ENCODE results near the gene OXNAD1. TPM values are rescaled to one million over a fixed set of nuclear protein-coding genes. Genes with fewer than 3 reads are reported as not detected.
A peak's percentile ranks its signal among the peaks of the same experiment; 100 is the strongest.

OXNAD1 gene
- total RNA-seq, 4 donors from 2014 or later: 10.3 to 17.8 (median 13.3) TPM

- H3K27ac ChIP-seq: no peak overlapping the region
- peaks cover 40% of the 10 kb centered on the region for H3K4me1 ChIP-seq
- no peaks in the 10 kb centered on the region for H3K9me3 ChIP-seq
These were observed 2.8 kb upstream of the OXNAD1 start for GRCh38 chr3:16262174-16262573.

GRCh38 chr3:16264174-16264707, 771 bp upstream of the OXNAD1 start:
- Histone ChIP-seq H3K4me3 (peak overlapping the region; percentile 57), H3K4me1 (peaks cover 50% of the 10 kb centered on the region), H3K27me3 (no peaks in the 10 kb centered on the region), H3K27ac (peak overlapping the region; percentile 92), H3K36me3 (peaks cover 18% of the 10 kb centered on the region), H3K9me3 (no peaks in the 10 kb centered on the region)
- no peak for DNase-seq (ENCODE audit: low spot score in 2 of 2)
- TF ChIP-seq EP300 (IDR thresholded peaks at IDR 0.05) (no peak), POLR2A (IDR thresholded peaks at IDR 0.05) (no peak), POLR2AphosphoS5 (IDR thresholded peaks at IDR 0.05) (no peak)
- TF ChIP-seq, protein P1, sequence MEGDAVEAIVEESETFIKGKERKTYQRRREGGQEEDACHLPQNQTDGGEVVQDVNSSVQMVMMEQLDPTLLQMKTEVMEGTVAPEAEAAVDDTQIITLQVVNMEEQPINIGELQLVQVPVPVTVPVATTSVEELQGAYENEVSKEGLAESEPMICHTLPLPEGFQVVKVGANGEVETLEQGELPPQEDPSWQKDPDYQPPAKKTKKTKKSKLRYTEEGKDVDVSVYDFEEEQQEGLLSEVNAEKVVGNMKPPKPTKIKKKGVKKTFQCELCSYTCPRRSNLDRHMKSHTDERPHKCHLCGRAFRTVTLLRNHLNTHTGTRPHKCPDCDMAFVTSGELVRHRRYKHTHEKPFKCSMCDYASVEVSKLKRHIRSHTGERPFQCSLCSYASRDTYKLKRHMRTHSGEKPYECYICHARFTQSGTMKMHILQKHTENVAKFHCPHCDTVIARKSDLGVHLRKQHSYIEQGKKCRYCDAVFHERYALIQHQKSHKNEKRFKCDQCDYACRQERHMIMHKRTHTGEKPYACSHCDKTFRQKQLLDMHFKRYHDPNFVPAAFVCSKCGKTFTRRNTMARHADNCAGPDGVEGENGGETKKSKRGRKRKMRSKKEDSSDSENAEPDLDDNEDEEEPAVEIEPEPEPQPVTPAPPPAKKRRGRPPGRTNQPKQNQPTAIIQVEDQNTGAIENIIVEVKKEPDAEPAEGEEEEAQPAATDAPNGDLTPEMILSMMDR (IDR thresholded peaks at IDR 0.05): no peak
- under 1% methylated on average over 21 of the region's 21 CpGs for WGBS

More at GRCh38 chr3:16262174-16262573, 2.8 kb upstream of the OXNAD1 start:
- H3K4me3 ChIP-seq: no peak overlapping the region
- WGBS: 86% methylated on average over 4 of the region's 4 CpGs
- no peak for TF ChIP-seq POLR2A (IDR thresholded peaks at IDR 0.05)
- TF ChIP-seq, protein P1 (IDR thresholded peaks at IDR 0.05): no peak
- no peak for TF ChIP-seq POLR2AphosphoS5 (IDR thresholded peaks at IDR 0.05)
- TF ChIP-seq EP300 (IDR thresholded peaks at IDR 0.05): no peak
- H3K36me3 ChIP-seq: peaks cover 23% of the 10 kb centered on the region
- no peak for DNase-seq (ENCODE audit: low spot score in 2 of 2)
- no peaks in the 10 kb centered on the region for H3K27me3 ChIP-seq

GRCh38 chr3:16265455-16265786, 409 bp downstream of the OXNAD1 start:
- WGBS: under 1% methylated on average over 6 of the region's 6 CpGs
- no peak for DNase-seq (ENCODE audit: low spot score in 2 of 2)
- peaks cover 50% of the 10 kb centered on the region for H3K4me1 ChIP-seq

GRCh38 chr3:16266714-16267113, 1.7 kb downstream of the OXNAD1 start:
- Histone ChIP-seq H3K27ac (no peak overlapping the region), H3K4me3 (no peak overlapping the region), H3K36me3 (peaks cover 14% of the 10 kb centered on the region), H3K27me3 (no peaks in the 10 kb centered on the region), H3K9me3 (no peaks in the 10 kb centered on the region), H3K4me1 (peaks cover 50% of the 10 kb centered on the region)
- no peak for DNase-seq (ENCODE audit: low spot score in 2 of 2)
- WGBS: 63% methylated on average over 3 of the region's 3 CpGs
- TF ChIP-seq POLR2A (IDR thresholded peaks at IDR 0.05) (no peak), EP300 (IDR thresholded peaks at IDR 0.05) (no peak), POLR2AphosphoS5 (IDR thresholded peaks at IDR 0.05) (no peak)
- TF ChIP-seq, protein P1 (IDR thresholded peaks at IDR 0.05): no peak

More at GRCh38 chr3:16265455-16265786, 409 bp downstream of the OXNAD1 start:
- H3K36me3 ChIP-seq: peaks cover 6% of the 10 kb centered on the region
- H3K4me3 ChIP-seq: peak overlapping the region; percentile 57
- peak overlapping the region; percentile 92 for H3K27ac ChIP-seq
- H3K9me3 ChIP-seq: no peaks in the 10 kb centered on the region
- H3K27me3 ChIP-seq: no peaks in the 10 kb centered on the region
- TF ChIP-seq, protein P1 (IDR thresholded peaks at IDR 0.05): no peak
- TF ChIP-seq POLR2AphosphoS5 (IDR thresholded peaks at IDR 0.05) (no peak), EP300 (IDR thresholded peaks at IDR 0.05) (no peak), POLR2A (IDR thresholded peaks at IDR 0.05) (no peak)

DNA sequence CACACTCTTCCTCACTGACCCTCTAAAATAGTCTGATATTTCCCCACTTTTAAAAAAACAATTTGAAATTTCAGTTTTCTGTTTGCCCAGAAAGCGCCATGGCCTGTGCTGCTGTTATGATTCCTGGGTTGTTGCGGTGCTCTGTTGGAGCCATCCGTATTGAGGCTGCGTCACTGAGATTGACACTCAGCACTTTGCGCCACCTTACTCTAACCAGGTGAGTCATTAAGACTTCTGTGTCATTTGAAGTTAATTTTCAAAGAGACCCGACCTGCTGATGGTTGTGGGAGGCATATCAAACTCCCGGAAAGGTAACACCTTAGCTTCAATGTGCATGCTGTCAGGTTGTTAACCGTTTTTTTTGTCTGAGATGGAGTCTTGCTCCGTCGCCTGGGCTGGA, 5.8 kb downstream of the OXNAD1 start:
- no peak for TF ChIP-seq POLR2A (IDR thresholded peaks at IDR 0.05)
- TF ChIP-seq, protein P1 (IDR thresholded peaks at IDR 0.05): no peak
- TF ChIP-seq EP300 (IDR thresholded peaks at IDR 0.05): no peak
- no peak for TF ChIP-seq POLR2AphosphoS5 (IDR thresholded peaks at IDR 0.05)
- Histone ChIP-seq H3K27ac (no peak overlapping the region), H3K4me3 (no peak overlapping the region), H3K36me3 (peaks cover 21% of the 10 kb centered on the region), H3K9me3 (no peaks in the 10 kb centered on the region), H3K4me1 (peaks cover 23% of the 10 kb centered on the region), H3K27me3 (no peaks in the 10 kb centered on the region)
- DNase-seq (ENCODE audit: low spot score in 2 of 2): no peak
- WGBS: 97% methylated on average over 10 of the region's 10 CpGs

All from suprapubic skin (tissue), 4 donors.